ENCODE measurements around the gene NECTIN4.

GRCh38 chr1:161092621-161093028 lies 3.3 kb upstream of the NECTIN4 start:
- TF ChIP-seq, protein P1, sequence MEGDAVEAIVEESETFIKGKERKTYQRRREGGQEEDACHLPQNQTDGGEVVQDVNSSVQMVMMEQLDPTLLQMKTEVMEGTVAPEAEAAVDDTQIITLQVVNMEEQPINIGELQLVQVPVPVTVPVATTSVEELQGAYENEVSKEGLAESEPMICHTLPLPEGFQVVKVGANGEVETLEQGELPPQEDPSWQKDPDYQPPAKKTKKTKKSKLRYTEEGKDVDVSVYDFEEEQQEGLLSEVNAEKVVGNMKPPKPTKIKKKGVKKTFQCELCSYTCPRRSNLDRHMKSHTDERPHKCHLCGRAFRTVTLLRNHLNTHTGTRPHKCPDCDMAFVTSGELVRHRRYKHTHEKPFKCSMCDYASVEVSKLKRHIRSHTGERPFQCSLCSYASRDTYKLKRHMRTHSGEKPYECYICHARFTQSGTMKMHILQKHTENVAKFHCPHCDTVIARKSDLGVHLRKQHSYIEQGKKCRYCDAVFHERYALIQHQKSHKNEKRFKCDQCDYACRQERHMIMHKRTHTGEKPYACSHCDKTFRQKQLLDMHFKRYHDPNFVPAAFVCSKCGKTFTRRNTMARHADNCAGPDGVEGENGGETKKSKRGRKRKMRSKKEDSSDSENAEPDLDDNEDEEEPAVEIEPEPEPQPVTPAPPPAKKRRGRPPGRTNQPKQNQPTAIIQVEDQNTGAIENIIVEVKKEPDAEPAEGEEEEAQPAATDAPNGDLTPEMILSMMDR (IDR thresholded peaks at IDR 0.05) = no peak
- no peak for TF ChIP-seq ZFX (IDR thresholded peaks at IDR 0.05; ENCODE audit: borderline replicate concordance)
